DLD1 (cell line): Measurements from ENCODE around the gene SPEM1.

Source experiments
- in situ Hi-C: cut with HindIII; loops from 2 replicates; pipeline ENCODE4 v1.10.0; 2017; ENCODE audit warnings: low sequenced_read_pairs

SPEM1 gene, protein sequence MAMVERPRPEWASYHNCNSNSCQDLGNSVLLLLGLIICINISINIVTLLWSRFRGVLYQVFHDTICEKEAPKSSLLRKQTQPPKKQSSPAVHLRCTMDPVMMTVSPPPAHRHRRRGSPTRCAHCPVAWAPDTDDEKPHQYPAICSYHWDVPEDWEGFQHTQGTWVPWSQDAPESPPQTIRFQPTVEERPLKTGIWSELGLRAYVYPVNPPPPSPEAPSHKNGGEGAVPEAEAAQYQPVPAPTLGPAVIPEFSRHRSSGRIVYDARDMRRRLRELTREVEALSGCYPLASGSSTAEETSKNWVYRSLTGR

DNA sequence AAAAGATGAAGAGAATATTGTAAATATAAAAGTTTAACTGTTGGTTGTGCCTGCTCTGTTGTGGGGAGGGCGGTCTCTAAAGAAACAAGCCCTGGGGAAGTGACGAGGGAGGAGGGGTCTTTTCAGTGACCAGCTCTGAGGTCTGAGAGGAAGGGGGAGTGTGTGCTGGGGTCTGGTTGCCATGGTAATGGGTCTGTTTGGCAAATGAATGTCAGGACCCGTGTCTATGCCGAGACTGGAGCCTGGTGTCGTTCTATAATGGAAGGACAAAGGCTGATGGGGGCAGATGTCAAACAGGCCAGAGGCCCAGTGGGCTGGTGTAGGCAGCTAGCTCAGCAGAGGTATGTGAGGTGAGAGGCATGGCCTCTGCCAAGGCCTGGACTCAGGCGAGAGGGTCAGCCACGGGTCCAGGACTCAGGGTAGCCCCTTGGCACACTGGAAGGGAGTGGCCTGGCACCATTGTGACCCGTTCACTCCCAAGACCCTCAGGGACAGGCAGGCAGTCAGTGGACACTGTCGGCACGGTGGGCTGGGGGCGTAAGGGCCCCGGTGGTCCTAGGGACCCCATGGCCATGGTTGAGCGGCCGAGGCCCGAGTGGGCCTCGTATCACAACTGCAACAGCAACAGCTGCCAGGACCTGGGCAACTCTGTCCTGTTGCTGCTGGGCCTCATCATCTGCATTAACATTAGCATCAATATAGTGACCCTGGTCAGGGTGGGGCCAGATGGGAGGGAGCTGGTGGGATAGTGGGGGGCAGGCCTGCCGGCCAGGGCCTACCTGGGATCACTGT, at the start of gene SPEM1:
Gene SPEM1 (plus strand): TSS at position 506 of the 792 bp plus-strand sequence. CDS start 61 bp downstream, at position 567.
- in situ Hi-C loops: no loop called here

DNA sequence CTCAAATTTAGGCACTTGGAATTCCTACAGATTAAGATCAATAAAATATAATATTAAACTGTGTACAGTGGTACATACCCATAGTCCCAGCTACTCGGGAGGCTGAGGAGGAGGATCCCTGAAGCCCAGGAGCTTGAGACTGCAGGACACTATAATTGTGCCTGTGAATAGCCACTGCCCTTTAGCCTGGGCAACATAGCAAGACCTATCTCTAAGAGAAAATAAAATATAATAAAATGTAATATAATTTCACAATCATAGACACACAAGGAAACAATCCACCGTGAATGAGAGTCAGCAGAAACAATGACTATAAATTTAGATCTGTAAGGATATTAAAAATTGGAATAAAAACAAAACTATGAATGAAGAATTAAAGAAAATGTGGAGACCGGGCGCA, 49.3 kb upstream of the SPEM1 start:
- in situ Hi-C loops: no loop called here

DNA sequence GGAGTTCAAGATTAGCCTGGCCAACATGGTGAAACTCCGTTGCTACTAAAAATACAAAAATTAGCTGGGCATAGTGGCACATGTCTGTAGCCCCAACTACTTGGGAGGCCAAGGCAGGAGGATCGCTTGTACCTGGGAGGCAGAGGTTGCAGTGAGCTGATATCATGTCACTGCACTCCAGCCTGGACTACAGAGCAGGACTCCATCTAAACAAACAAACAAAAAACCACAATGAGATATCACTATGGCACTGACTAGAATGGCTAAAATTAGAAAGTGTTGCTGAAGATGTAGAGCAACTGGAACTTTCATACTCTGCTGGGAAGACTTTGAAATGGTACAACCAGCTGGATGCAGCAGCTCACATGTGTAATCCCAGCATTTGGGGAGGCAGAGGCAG, 45.8 kb upstream of the SPEM1 start:
- in situ Hi-C loops: no loop called here

DNA sequence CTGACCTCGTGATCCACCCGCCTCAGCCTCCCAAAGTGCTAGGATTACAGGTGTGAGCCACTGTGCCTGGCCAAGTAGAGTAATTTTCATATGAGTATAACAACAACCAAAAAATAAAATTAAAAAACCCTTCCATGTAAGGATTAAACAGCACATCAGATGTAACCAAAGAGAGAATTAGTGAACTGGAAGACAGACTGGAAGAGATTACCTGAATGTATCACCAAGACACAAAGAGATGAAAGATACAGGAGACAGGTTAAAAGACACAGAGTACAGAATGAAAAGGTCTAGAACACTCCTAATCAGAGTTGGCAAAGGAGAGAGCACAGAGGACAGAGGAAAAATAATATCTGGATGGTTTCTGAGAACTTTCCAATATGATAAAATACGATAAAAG, 41.0 kb upstream of the SPEM1 start:
- in situ Hi-C loops: no loop called here

DNA sequence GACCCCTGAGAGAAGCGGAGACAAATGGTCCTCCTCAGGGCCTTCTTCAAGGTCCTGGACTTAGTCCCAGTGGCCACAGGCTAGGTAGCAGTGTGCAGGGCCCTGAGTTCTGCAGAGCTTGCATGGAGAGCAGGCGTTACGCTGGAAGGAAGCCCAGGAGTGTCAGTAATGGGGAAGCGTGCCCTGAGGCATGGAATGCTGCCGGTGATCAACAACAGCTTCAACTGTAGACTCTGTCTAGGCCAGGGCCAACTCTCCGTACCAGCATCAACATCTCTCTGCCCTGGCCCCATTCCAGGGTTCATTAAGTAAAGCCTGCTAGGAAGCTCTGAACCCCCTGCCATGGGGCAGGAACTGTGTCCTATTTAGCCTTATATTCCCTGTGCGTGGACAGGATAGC, 39.8 kb upstream of the SPEM1 start:
- in situ Hi-C loops: no loop called here

DNA sequence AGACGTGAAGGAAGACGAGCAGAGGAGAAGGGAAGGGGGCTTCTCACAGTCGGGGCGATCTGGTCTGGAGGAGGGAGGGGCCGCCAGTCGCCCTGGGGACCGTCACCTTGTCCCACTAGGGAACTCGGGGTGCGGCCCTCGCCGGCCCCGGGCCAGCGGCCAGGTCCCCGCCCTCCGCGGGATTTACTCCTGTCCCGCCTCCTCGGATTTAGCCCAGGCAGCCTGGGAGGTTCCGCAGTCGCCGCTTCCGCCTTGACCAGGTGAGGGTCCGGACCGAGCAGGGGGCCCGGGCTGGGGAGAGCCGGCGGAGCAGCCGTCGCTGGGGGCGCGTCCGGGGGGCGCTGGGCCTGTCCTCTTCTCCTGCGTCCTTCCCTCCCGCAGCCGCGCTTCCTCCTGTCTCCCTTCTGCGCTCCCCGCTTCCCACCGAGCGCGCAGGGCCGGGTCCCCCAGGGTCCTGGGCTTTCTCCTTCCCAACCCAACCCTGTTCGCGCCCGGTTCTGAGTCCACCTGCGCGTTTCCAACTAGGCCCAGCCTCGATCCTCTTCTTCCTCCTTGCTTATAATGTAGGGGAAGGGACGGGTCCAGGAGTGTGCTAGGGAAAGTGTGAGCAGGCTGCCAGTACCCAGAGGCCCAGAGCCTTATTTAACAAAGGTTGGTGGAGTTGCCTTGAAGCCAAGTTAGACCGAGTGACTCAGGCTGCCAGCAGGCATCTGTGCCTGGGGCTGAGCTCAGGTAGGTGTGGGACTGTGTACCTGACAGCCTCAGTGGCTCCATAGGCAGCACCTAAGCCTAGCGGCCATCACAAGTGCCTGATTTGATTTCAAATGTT, 39.1 kb upstream of the SPEM1 start, which contains the start of gene TNK1:
Gene TNK1 (plus strand): TSS at position 235 of the 829 bp plus-strand sequence. CDS start 1,838 bp downstream, outside the sequence.
- in situ Hi-C loops: no loop called here

DNA sequence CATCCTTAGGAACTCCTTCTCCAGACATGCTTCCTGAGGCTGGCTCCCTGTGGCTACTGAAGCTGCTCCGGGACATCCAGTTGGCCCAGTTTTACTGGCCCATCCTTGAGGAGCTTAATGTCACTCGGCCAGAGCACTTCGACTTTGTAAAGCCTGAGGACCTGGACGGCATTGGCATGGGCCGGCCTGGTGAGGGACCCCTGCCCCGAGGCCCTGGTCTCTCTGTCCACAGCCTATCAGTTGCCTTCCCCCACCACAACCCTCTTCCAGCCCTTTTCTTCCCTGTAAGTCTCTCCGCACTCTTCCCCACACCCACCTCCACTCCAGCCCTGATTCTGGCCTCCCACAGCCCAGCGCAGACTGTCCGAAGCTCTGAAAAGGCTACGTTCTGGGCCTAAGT, 37.2 kb upstream of the SPEM1 start:
- in situ Hi-C loops: no loop called here

DNA sequence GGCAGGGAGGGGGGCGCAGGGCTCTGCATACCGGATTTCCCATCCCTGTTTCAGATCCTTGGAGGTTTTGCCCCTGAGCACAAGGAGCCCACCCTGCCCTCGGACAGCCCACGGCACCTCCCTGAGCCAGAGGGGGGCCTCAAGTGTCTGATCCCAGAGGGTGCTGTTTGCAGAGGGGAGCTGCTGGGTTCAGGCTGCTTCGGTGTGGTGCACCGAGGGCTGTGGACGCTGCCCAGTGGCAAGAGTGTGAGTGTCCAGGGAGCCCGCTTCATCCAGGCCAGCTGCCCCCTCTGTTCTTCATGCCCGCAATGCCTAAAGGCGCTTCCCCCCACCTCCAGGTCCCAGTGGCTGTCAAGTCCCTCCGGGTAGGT, 36.8 kb upstream of the SPEM1 start:
- in situ Hi-C loops: no loop called here

DNA sequence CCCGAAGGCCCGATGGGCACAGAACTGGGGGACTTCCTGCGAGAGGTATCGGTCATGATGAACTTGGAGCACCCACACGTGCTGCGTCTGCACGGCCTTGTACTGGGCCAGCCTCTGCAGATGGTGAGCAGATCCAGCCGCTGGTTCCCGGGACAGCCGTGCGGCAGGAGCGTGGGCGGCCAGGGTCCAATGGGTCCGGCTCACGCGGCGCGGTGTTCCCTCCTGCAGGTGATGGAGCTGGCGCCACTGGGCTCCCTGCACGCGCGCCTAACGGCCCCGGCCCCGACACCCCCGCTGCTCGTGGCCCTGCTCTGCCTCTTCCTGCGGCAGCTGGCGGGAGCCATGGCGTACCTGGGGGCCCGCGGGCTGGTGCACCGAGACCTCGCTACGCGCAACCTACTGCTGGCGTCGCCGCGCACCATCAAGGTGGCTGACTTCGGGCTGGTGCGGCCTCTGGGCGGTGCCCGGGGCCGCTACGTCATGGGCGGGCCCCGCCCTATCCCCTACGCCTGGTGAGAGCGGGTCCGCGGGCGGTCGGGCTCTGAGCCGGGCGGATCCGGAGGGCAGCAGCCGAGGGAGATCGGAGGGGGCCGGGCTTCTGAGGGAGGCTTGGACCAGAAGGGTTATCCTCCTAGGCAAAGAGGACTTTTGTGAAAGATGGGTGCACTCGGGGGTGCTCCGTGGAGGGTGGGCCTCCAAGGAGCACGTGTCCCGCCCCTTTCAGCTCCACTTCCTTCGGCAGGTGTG, 36.2 kb upstream of the SPEM1 start:
- in situ Hi-C loops: no loop called here

DNA sequence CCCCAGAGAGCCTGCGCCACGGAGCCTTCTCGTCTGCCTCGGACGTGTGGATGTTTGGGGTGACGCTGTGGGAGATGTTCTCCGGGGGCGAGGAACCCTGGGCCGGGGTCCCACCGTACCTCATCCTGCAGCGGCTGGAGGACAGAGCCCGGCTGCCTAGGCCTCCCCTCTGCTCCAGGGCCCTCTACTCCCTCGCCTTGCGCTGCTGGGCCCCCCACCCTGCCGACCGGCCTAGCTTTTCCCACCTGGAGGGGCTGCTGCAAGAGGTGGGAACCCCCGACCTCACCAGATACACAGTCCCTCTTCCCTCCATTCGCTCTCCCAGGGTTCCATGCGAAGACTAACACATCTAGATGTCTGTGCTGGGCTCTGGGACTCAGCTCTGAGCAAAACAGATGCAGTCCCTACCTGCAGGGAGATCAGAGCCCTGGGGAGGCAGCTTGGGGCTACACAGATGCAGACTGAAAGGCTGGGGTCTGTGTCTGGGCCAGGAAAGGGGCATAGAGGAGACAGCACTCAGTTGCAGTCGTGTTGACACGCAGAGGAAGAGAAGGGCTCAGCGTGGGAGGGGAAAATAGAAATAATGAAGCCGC, 35.5 kb upstream of the SPEM1 start:
- in situ Hi-C loops: no loop called here

DNA sequence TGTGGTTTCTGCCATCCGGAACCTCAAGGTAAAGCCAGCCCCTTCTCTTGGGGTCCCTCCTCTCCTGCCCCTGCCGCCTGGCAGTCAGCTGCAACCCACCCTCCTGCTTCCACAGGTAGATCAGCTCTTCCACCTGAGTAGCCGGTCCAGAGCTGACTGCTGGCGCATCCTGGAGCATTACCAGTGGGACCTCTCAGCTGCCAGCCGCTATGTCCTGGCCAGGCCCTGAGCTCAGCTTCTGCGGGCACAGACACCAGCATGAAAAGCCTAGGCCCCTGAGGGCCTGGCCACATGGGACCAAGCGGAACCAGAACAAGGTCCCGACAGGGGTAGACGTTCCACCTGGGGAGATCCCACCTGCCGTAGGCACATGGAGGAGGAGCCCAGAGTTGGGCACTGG, 31.3 kb upstream of the SPEM1 start:
- in situ Hi-C loops: no loop called here

DNA sequence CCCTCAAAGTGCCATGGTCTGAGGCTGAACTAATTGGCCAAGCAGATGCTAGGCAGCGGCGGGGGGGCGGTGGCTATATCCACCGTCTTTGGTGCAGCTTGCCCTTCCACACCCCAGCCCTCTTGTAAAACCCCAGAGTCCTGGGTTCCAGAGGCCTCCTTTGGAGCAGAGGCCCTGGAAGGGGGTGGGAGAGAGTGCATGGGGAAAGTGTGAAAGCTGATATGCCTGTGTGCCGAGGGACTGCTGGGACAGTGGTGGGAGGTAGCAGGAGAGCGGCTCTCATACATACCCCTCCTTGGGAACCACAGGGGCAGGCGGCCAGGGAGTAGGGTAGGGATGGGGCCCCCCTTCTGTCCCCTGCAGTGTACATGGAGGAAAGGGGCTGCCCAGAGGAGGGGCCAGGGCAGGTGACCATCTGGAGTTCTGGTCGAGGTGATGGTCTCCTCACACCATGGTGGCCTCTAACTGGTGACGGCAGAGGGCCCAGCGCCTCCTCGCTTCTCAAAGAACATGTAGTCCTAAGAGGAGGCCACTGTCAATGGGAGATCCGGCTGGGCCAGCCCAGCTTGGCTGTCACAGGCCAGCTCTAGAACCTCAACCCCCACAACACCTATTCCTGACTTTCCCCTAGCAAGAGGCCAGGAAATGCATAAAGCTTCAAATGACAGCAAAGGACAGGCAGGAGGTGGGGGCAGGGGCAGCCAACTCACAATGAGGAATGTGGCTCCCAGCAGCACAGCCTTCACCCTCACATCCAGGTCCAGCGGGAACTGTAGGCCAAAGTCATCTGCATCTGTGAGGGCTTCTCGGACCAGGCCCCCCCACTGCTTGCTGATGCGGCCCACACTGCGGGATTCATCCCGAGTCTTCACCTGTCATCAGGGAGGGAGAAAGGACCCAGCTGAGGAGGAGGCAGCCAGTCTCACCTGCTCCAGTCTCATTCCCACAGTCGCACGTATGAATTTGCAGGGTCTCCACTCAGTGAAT, 29.9 kb upstream of the SPEM1 start:
- in situ Hi-C loops: no loop called here

DNA sequence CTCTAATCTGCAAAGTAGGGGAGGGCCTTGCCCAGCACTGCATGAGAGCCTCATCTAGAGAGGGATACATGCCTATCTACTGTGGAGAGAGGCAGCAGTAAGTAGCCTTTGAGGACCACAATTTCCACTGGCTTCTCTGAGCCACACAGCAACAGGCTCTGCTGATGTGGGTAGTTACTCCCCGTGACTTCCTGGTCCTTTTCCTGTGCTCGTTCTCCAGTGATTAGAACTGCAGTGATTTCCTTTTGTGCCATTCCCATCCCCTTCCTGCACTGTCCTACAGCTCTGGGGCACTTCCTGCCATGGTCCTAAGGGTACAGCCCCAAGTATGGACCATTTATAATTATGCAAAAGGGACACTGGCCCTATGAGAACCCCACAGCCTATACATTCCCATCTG, 28.8 kb upstream of the SPEM1 start:
- in situ Hi-C loops: no loop called here

DNA sequence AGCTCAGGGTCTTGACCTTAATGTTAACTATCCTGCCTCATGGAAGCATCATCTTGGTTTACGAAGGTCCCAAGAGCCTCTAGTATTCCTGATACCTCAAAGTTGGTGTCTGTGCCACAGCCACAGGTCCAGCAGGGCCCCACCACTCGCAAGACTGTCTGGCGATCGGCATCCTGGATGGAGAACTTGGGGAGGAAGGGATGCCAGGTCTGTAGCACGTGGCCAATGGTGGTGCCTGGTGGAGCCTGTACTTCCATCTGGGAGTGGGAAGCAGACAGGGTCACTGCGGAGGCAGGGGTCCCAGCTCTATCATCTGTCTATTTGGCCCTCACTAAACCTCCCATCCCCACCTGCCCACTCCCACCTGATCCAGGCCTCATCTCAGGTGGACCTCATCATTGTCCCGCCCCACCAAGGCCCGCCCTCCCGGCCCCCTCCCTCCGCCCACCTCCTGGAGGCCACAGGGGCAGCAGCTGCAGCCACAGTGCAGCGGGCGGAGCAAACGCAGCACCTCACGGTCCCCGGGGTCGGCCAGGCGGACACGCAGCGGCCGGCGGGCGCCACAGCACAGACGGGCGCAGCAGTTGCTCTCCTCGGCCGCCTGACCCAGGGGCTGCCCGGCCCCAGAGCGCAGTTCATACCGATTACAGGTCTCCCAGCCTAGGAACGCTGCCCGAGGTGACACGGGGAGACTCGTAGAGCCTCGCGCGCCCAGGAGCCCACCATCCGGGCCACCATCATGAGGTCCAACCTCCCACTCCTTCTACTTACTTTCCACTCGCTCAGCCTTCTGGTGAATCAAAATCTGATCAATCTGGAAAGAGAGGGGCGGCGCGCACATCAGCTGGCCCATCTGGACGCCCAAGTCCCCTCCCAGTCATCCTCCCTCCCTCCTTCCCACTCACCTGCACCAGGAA, 27.2 kb upstream of the SPEM1 start:
- in situ Hi-C loops: no loop called here

DNA sequence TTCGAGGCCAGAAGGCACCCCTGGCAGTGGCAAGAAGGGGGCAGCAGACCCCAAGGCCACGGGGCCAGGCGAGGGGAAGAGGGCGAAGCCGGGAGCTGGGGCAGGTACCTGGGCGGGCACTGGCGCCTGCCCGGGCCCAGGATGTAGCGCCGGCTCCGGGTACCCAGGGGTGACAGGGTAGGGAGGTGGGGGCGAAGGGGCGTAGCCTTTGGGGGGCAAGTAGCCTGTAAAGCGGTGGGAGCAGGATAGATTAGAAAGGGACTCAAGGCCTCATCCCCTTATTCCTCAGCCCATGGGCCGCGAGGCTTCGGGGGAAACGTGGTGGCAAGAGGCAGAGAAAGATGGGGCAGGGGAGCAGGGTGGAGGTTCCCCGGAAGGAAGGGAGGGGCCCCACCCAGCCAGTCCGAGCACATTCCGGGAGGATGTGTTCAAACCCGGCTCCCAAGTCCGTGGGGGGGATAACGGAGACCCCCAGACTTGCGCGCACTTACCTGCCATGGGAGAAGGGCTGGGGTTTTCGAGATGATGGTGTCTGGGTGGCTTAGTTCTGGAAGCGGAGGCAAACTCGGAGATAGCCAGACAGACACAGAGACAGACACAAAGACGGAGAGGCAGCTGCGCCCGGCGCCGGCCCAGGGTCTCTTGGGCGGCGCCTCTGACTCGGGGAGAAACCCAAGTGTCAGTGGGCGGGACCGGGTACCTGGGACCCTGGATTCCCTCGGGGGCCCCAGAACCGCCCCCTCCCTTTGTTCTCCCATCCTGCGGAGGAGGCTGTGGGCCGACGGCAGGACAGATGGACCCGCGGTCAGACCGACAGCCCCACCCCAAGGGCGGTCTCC, 26.3 kb upstream of the SPEM1 start:
- in situ Hi-C loops: no loop called here

DNA sequence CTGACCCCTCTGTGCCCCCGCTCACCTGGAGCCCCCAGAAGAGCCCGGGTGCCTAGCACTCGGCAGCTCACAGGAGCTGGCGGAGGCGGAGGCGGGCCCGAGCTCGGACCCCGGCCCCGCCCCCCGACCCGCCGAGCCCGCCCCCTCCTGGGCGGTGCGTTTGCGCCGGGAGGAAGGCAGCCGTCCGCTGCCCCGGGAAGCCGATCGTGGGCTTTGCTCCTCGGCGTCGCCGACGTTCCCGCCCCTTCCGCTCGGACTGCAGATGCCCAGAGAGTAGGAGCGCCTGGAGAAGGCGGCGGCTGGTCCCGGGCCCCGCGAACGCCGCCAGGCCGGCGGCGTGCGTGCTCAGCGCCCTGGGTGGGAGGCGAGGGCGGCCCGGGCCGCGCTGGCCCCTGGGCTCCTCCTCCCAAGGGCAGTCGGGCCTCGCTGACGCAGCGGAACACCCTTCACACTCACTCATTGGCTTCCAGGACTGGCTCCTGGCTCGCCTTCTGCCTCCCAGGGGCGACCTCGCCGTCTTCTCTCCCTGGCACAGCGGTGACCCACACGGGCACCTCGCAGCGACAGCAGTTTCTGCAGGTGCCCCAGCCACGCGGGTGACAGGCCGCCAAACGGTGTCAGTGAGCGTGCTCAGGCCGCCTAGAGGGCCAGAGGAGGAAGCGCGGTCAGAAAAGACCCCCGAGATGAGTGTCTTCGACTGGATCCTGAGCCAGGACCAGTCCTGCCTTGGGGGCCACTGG, 25.5 kb upstream of the SPEM1 start, which contains the start of gene PLSCR3:
Gene PLSCR3 (minus strand): TSS at position 74 of the 740 bp plus-strand sequence. CDS start 415 bp downstream, outside the sequence.
- in situ Hi-C loops: no loop called here
